H1 (cell line): ENCODE measurements around the gene CHD6. TPM values are rescaled to one million over a fixed set of nuclear protein-coding genes. Genes with fewer than 3 reads are reported as not detected.

ENCODE experiments used
- CTCF ChIA-PET: fragments of 300-600 bp; sonication (Branson Sonifier 250); formaldehyde crosslinking; loops from one replicate; lab custom pipeline; 2021; ENCODE audit not compliant: partially characterized antibody; lab: Charles Lee
- POLR2A ChIA-PET: fragments of 300-600 bp; sonication (Branson Sonifier 250); formaldehyde crosslinking; loops from one replicate; lab custom pipeline; 2021; ENCODE audit warnings: inconsistent platforms; ENCODE audit not compliant: partially characterized antibody; lab: Charles Lee
- DNase-seq, 2 experiments: peaks; one replicate each; pipeline versions ENCODE4 v3.0.0 to v3.0.0-alpha.2; 2010 to 2022; ENCODE audit warnings: low spot score in 2 of 2, low read depth in 1 of 2, mixed read lengths in 1 of 2
- FAIRE-seq: peaks from 2 replicates; lab custom pipeline; 2011; peaks lifted over from hg19 to GRCh38; lab: Jason Lieb, UNC
- H2AFZ ChIP-seq: 2 replicates; pipeline ENCODE4 v1.8.1; 2012; ENCODE audit warnings: low read length, inconsistent platforms
- H2AK5ac ChIP-seq: 2 replicates; pipeline ENCODE4 v1.6.1; 2013; ENCODE audit warnings: low read depth, low read length
- H2BK120ac ChIP-seq: replicated peaks from 2 replicates; pipeline ENCODE3; 2013; ENCODE audit warnings: low read depth, low read length, inconsistent platforms
- H2BK12ac ChIP-seq: 2 replicates; pipeline ENCODE4 v1.6.1; 2013; ENCODE audit warnings: low read depth, low read length
- H2BK15ac ChIP-seq: 2 replicates; pipeline ENCODE4 v1.6.1; 2013; ENCODE audit warnings: low read length
- H2BK20ac ChIP-seq: 2 replicates; pipeline ENCODE4 v1.6.1; 2013; ENCODE audit warnings: low read length
- H2BK5ac ChIP-seq: 2 replicates; pipeline ENCODE4 v1.6.1; 2013; ENCODE audit warnings: low read depth, low read length
- H3K14ac ChIP-seq: 2 replicates; pipeline ENCODE4 v1.6.1; 2013; ENCODE audit warnings: inconsistent platforms; ENCODE audit not compliant: insufficient read length
- H3K18ac ChIP-seq: 2 replicates; pipeline ENCODE4 v1.6.1; 2013; ENCODE audit warnings: low read length; ENCODE audit errors: extremely low read depth
- H3K23ac ChIP-seq: 2 replicates; pipeline ENCODE4 v1.6.1; 2013; ENCODE audit warnings: inconsistent platforms; ENCODE audit not compliant: insufficient read length
- H3K23me2 ChIP-seq: 2 replicates; pipeline ENCODE4 v1.6.1; 2013; ENCODE audit warnings: low read depth, low read length
- H3K27ac ChIP-seq: 2 replicates; pipeline ENCODE4 v1.6.1; 2011; ENCODE audit warnings: low read depth, low read length, inconsistent platforms
- H3K27me3 ChIP-seq, 4 experiments: replicated peaks in 1 of 4; 1 replicate in 1 of 4; 2 replicates in 3 of 4; pipeline versions ENCODE4 v1.6.1 to v1.8.1; 2011 to 2013; ENCODE audit warnings: low read length in 3 of 4, mild to moderate bottlenecking in 3 of 4, inconsistent platforms in 2 of 4, mixed read lengths in 2 of 4, moderate library complexity in 1 of 4; ENCODE audit not compliant: control insufficient read depth in 3 of 4, insufficient read depth in 3 of 4; ENCODE audit errors: extremely low read depth in 1 of 4
- H3K36me3 ChIP-seq, 4 experiments: 2 replicates each; pipeline versions ENCODE4 v1.6.1 to v1.8.1; 2011 to 2013; ENCODE audit warnings: mild to moderate bottlenecking in 4 of 4, low read length in 3 of 4, moderate library complexity in 2 of 4, control low read depth in 1 of 4, inconsistent platforms in 1 of 4; ENCODE audit not compliant: insufficient read depth in 4 of 4, control insufficient read depth in 2 of 4
- H3K4ac ChIP-seq: replicated peaks from 2 replicates; pipeline ENCODE3; 2013; ENCODE audit warnings: low read length, low read depth, mixed read lengths, inconsistent platforms; ENCODE audit not compliant: insufficient read length
- H3K4me1 ChIP-seq, 4 experiments: replicated peaks in 1 of 4; 1 replicate in 1 of 4; 2 replicates in 3 of 4; pipeline versions ENCODE4 v1.6.1 to v1.8.1; 2011 to 2013; ENCODE audit warnings: low read length in 3 of 4, inconsistent platforms in 2 of 4, mixed read lengths in 1 of 4; ENCODE audit not compliant: insufficient read depth in 4 of 4, control insufficient read depth in 3 of 4
- H3K4me2 ChIP-seq, 2 experiments: 2 replicates each; pipeline versions ENCODE4 v1.6.1 to v1.8.1; 2011 to 2013; ENCODE audit warnings: low read depth in 2 of 2, low read length in 2 of 2, control low read depth in 1 of 2, inconsistent platforms in 1 of 2, mild to moderate bottlenecking in 1 of 2; ENCODE audit not compliant: insufficient read depth in 1 of 2
- H3K4me3 ChIP-seq, 4 experiments: fragments of 200-600, 300-600 bp in 1 of 4; sonication (generic), shearing (Covaris generic), sonication (Bioruptor Twin) in 1 of 4; 2 replicates each; pipeline versions ENCODE4 v1.5.1 to v1.8.1; 2011 to 2016; ENCODE audit warnings: low read length in 4 of 4, low read depth in 3 of 4, control low read depth in 2 of 4, inconsistent platforms in 2 of 4, mild to moderate bottlenecking in 2 of 4, mixed read lengths in 1 of 4, moderate library complexity in 1 of 4; ENCODE audit not compliant: insufficient read depth in 2 of 4; ENCODE audit errors: extremely low read depth in 1 of 4
- H3K56ac ChIP-seq: replicated peaks from 2 replicates; pipeline ENCODE3; 2013; ENCODE audit warnings: low read depth, mild to moderate bottlenecking, mixed read lengths, low read length, inconsistent platforms; ENCODE audit not compliant: insufficient read length
- H3K79me1 ChIP-seq: 2 replicates; pipeline ENCODE4 v1.6.1; 2013; ENCODE audit warnings: low read depth, low read length, control low read depth
- H3K79me2 ChIP-seq, 2 experiments: 2 replicates each; pipeline versions ENCODE4 v1.6.1 to v1.8.1; 2012 to 2013; ENCODE audit warnings: low read length in 2 of 2, mild to moderate bottlenecking in 2 of 2, inconsistent platforms in 1 of 2; ENCODE audit not compliant: insufficient read depth in 2 of 2, control insufficient read depth in 1 of 2
- H3K9ac ChIP-seq, 4 experiments: replicated peaks in 1 of 4; 1 replicate in 1 of 4; 2 replicates in 3 of 4; pipeline versions ENCODE4 v1.6.1 to v1.8.1; 2011 to 2013; ENCODE audit warnings: low read depth in 3 of 4, low read length in 3 of 4, control low read depth in 2 of 4, mild to moderate bottlenecking in 2 of 4, moderate library complexity in 2 of 4, inconsistent platforms in 1 of 4; ENCODE audit errors: extremely low read depth in 1 of 4
- H3K9me3 ChIP-seq, 2 experiments: 2 replicates each; pipeline versions ENCODE4 v1.6.1 to v1.8.1; 2012 to 2013; ENCODE audit warnings: mild to moderate bottlenecking in 2 of 2, moderate library complexity in 2 of 2, control low read depth in 1 of 2, inconsistent platforms in 1 of 2, low read depth in 1 of 2, low read length in 1 of 2, mixed read lengths in 1 of 2; ENCODE audit not compliant: insufficient read depth in 2 of 2
- H4K20me1 ChIP-seq, 2 experiments: replicated peaks in 1 of 2; 2 replicates each; pipeline versions ENCODE3 to v1.8.1; 2011 to 2013; ENCODE audit warnings: inconsistent platforms in 2 of 2, low read length in 2 of 2, mild to moderate bottlenecking in 1 of 2; ENCODE audit not compliant: insufficient read depth in 2 of 2, control insufficient read depth in 1 of 2
- H4K5ac ChIP-seq: 2 replicates; pipeline ENCODE4 v1.6.1; 2013; ENCODE audit warnings: low read length, low read depth, mixed read lengths, inconsistent platforms; ENCODE audit not compliant: insufficient read length
- H4K8ac ChIP-seq: 2 replicates; pipeline ENCODE4 v1.8.0; 2013; ENCODE audit warnings: mild to moderate bottlenecking, moderate library complexity, low read length, inconsistent platforms; ENCODE audit not compliant: insufficient read depth; ENCODE audit errors: extremely low read depth
- H4K91ac ChIP-seq: replicated peaks from 2 replicates; pipeline ENCODE3; 2013; ENCODE audit warnings: low read length, mixed read lengths, inconsistent platforms; ENCODE audit not compliant: insufficient read length
- BCL11A ChIP-seq, 2 experiments: IDR thresholded peaks; one replicate each; pipeline ENCODE4 v1.6.1; 2011; ENCODE audit warnings: low read depth in 2 of 2, low read length in 2 of 2, mild to moderate bottlenecking in 2 of 2
- BRCA1 ChIP-seq: IDR thresholded peaks from 2 replicates; pipeline ENCODE4 v1.6.1; 2012; ENCODE audit warnings: low read depth, low read length, improper control_type of control experiment
- EZH2 ChIP-seq: fragments of 200-600 bp; sonication (generic); IDR thresholded peaks from 2 replicates; pipeline ENCODE4 v1.7.1; 2012; ENCODE audit warnings: low read depth, mild to moderate bottlenecking, moderate library complexity, low read length, inconsistent platforms; ENCODE audit not compliant: severe bottlenecking
- FOSL1 ChIP-seq: IDR thresholded peaks from 2 replicates; pipeline ENCODE4 v1.6.1; 2011; ENCODE audit warnings: mild to moderate bottlenecking, low read depth, low read length, moderate library complexity; ENCODE audit not compliant: insufficient read depth
- POLR2A ChIP-seq, 2 experiments: IDR thresholded peaks; 1 replicate in 1 of 2; 2 replicates in 1 of 2; pipeline ENCODE4 v1.6.1; 2011; ENCODE audit warnings: low read depth in 2 of 2, low read length in 2 of 2, mild to moderate bottlenecking in 2 of 2; ENCODE audit errors: control extremely low read depth in 1 of 2
- POLR2AphosphoS5 ChIP-seq: IDR thresholded peaks from 2 replicates; pipeline ENCODE4 v1.6.1; 2011; ENCODE audit warnings: low read depth, low read length
- RAD21 ChIP-seq, 2 experiments: IDR thresholded peaks in 1 of 2; conservative IDR thresholded peaks in 1 of 2; 2 replicates each; pipeline ENCODE4 v1.6.1; 2011; ENCODE audit warnings: low read depth in 2 of 2, low read length in 2 of 2, improper control_type of control experiment in 1 of 2, inconsistent platforms in 1 of 2, mild to moderate bottlenecking in 1 of 2, moderate library complexity in 1 of 2
- RBBP5 ChIP-seq: IDR thresholded peaks from 2 replicates; pipeline ENCODE4 v1.7.1; 2012; ENCODE audit warnings: low read depth, mild to moderate bottlenecking, inconsistent platforms, low read length, moderate library complexity, borderline replicate concordance
- SRF ChIP-seq: IDR thresholded peaks from 2 replicates; pipeline ENCODE4 v1.6.1; 2011; ENCODE audit warnings: mild to moderate bottlenecking, low read depth, low read length, moderate library complexity
- polyA plus RNA-seq, 7 experiments: library from polyadenylated mRNA; depleted of rRNA in 3 of 7; stranded (reverse) in 5 of 7; unstranded in 2 of 7; fragments of >200 nt in 5 of 7; fragments of 200-250 nt in 2 of 7; gene quantifications; 1 replicate in 5 of 7; 2 replicates in 1 of 7; 4 replicates in 1 of 7; pipeline versions ENCODE4 v1.2.1 to v1.2.3, GENCODE V29; 2011 to 2013; ENCODE audit warnings: missing spikeins in 2 of 7, mixed read lengths in 2 of 7
- total RNA-seq: library from RNA; stranded (reverse); fragmentation: NEBNext Ultra II Directional; extraction: Animal tissue kit (Norgen Biotek cat#: 25700); gene quantifications from 2 replicates; pipeline ENCODE4 v1.2.1, GENCODE V29; 2021

CHD6 gene
- total and polyA plus RNA-seq, 2 of the 8 experiments (the other 6 are each of a cell fraction or from before 2014, with no cell fraction given) = 11.1 to 62.9 TPM

DNA sequence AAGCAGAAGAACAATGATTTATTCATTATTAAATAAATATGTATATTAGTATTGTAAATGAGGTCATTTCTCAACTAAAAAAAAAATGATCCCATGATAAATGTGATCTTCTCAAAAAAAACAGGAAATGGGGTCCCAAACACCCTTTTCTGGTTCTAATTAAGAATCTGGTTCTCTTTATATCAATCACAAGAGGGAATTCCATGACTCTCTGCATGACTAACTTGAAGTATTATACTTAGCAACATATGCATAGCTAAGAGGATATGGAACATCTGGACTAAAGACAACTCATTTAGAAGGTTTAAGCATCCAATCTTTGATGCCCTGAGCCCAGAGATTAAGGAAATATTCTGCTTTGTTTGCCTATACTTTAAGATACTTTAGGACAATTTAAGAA, 161.8 kb downstream of the CHD6 start:
- Histone ChIP-seq H2BK12ac (no peak overlapping the region), H3K56ac (no peak overlapping the region), H3K4me1 (no peaks in the 10 kb centered on the region), H3K79me1 (no peaks in the 10 kb centered on the region), H4K5ac (no peak overlapping the region), H4K20me1 (no peaks in the 10 kb centered on the region), H4K8ac (no peak overlapping the region), H3K14ac (no peak overlapping the region), H3K36me3 (peaks cover 11 to 64% (median 60%) of the 10 kb centered on the region in 4 experiments), H4K91ac (no peak overlapping the region), H3K18ac (no peak overlapping the region), H3K9ac (no peak overlapping the region), H2AK5ac (no peak overlapping the region), H3K23me2 (no peaks in the 10 kb centered on the region), H3K4me2 (no peak overlapping the region), H3K9me3 (peaks cover 6 to 10% of the 10 kb centered on the region in 2 experiments), H3K4me3 (no peak overlapping the region), H2BK15ac (no peak overlapping the region), H3K27ac (no peak overlapping the region), H2BK5ac (no peak overlapping the region), H3K79me2 (no peaks in the 10 kb centered on the region), H2BK20ac (no peak overlapping the region), H3K23ac (no peak overlapping the region), H3K27me3 (no peaks in the 10 kb centered on the region), H3K4ac (no peak overlapping the region), H2AFZ (no peak overlapping the region), H2BK120ac (no peak overlapping the region)
- DNase-seq (no peak), FAIRE-seq (no peak)
- TF ChIP-seq EZH2 (no peak), BRCA1 (no peak), RBBP5 (no peak), SRF (no peak), POLR2A (IDR thresholded peaks at IDR 0.05; ENCODE audit: control extremely low read depth in 1 of 2, low read depth in 2 of 2, low read length in 2 of 2) (no peak), FOSL1 (no peak), BCL11A (IDR thresholded peaks at IDR 0.05; ENCODE audit: low read depth in 2 of 2, low read length in 2 of 2) (no peak), POLR2AphosphoS5 (no peak), RAD21 (IDR thresholded peaks at IDR 0.05 in 1 of 2, conservative IDR thresholded peaks at IDR 0.05 in 1 of 2; ENCODE audit: low read depth in 2 of 2, low read length in 2 of 2) (no peak)
- POLR2A ChIA-PET = interaction anchor here (0.8 kb wide), 1 partner anchor 10 kb away, joined by 3 read pairs; no protein-coding TSS in a partner anchor
- CTCF ChIA-PET = interaction anchor here (1.8 kb wide), 1 partner anchor 17 kb away, joined by 4 read pairs; no protein-coding TSS in a partner anchor
